GM21717 (cell line): Measurements from ENCODE around the gene PDGFD.

Source experiments
- ATAC-seq: cut with Tn5 transposase; IDR thresholded peaks from one replicate; pipeline ENCODE4 v1.9.1; 2021; ENCODE audit warnings: mild to moderate bottlenecking, moderate library complexity; ENCODE audit not compliant: unreplicated experiment

Gene PDGFD

GRCh38 chr11:104146421-104146820 lies 17.5 kb downstream of the PDGFD start:
- no peak for ATAC-seq

GRCh38 chr11:104145062-104145461 lies 18.9 kb downstream of the PDGFD start:
- ATAC-seq = no peak

GRCh38 chr11:104142698-104143097 lies 21.2 kb downstream of the PDGFD start:
- no peak for ATAC-seq

GRCh38 chr11:104136861-104137260 lies 27.1 kb downstream of the PDGFD start:
- ATAC-seq = no peak

GRCh38 chr11:104134745-104135144 lies 29.2 kb downstream of the PDGFD start:
- ATAC-seq = no peak

- no peak for ATAC-seq
Observed at GRCh38 chr11:104130161-104130560, 33.8 kb downstream of the PDGFD start.

GRCh38 chr11:104129145-104129544 lies 34.8 kb downstream of the PDGFD start:
- no peak for ATAC-seq

GRCh38 chr11:104127828-104128227 lies 36.1 kb downstream of the PDGFD start:
- no peak for ATAC-seq

- no peak for ATAC-seq
Observed at GRCh38 chr11:104126464-104126863, 37.5 kb downstream of the PDGFD start.

GRCh38 chr11:104124979-104125378 lies 39.0 kb downstream of the PDGFD start:
- ATAC-seq = peak; percentile 75

- ATAC-seq = no peak
Observed at GRCh38 chr11:104122836-104123235, 41.1 kb downstream of the PDGFD start.

GRCh38 chr11:104122011-104122635 lies 41.8 kb downstream of the PDGFD start:
- ATAC-seq = no peak

- no peak for ATAC-seq
Observed at GRCh38 chr11:104120493-104121137, 43.3 kb downstream of the PDGFD start.

- ATAC-seq = no peak
Observed at GRCh38 chr11:104118105-104118744, 45.7 kb downstream of the PDGFD start.

- ATAC-seq = no peak
Observed at GRCh38 chr11:104113541-104113940, 50.4 kb downstream of the PDGFD start.

- ATAC-seq = no peak
Observed at GRCh38 chr11:104106136-104106754, 57.7 kb downstream of the PDGFD start.

GRCh38 chr11:104105155-104105554 lies 58.8 kb downstream of the PDGFD start:
- no peak for ATAC-seq

- ATAC-seq = no peak
Observed at GRCh38 chr11:104104664-104105063, 59.3 kb downstream of the PDGFD start.

GRCh38 chr11:104104201-104104600 lies 59.7 kb downstream of the PDGFD start:
- no peak for ATAC-seq

- no peak for ATAC-seq
Observed at GRCh38 chr11:104098555-104098954, 65.4 kb downstream of the PDGFD start.

GRCh38 chr11:104098132-104098531 lies 65.8 kb downstream of the PDGFD start:
- ATAC-seq = peak; percentile 83

- no peak for ATAC-seq
Observed at GRCh38 chr11:104096900-104097299, 67.0 kb downstream of the PDGFD start.
